NOMO-1 treated with DMSO at 0.1 percent for 48 hours (cell line): ENCODE results near the gene CHD9.

ENCODE experiments used
- DNase-seq: peaks from one replicate; lab custom pipeline; 2025; ENCODE audit not compliant: unreplicated experiment; lab: John Stamatoyannopoulos, UW

Gene CHD9

GRCh38 chr16:53129281-53130158 is 74.7 kb downstream of the CHD9 start:
- DNase-seq, result no peak

DNA sequence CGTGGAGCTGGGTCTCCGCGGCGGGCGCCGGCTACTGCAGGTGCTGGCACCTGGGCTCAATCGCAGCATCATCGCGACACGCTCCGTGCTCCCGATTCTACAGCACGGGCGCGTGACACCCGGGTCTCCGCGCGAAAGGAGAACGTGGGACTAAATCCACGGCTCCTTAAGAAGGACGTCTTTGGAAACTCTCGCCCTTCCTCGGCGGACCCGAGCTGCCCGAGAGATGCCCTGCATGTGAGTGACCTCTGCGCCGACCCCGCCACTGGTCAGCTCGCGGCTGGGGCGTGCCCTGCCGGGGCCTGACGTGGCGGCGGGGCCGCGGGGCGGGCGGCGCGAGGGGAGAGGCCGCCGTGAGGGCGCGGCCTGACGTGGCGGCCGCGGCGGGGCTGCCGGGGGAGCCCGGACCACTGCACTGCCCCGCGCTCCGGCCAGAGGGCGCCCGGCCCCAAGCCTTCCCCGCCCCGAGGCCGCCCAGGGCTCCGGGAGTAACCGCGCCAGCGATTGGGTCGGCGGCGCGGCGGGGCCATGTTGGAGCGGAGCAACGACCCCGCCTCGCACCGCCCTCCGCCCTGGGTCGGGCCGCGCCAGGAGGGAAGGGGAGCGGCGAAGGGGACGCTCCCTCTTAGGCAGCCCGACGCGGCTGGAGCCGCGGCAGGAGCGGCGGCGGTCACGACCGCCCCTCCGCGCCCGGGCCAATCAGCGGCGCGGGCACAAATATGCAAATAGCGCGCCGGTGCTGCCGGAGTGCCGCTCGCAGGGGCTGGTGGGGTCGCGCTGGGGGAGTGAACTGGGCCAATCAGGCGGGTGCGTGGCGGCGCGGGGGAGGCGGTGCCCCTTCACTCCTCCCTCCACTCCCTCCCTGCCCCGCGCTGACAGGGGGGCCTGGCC is 75.6 kb downstream of the CHD9 start:
- DNase-seq, result peak; percentile 94

DNA sequence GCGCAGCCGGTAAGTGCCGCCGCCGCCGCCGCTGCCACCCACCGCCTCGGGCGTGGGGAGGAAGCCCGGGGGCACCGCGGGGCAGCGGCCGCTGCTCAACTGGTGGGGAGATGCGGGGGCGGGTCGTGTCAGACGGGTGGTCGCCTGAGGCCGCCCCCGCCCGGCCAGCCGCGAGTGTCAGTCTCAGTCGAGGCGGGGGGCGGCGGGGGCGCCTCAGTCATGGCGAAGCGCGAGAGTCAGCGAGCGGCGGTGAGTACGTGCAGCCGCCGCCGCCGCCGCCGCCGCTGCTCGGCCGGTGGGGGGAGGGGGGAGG is 76.2 kb downstream of the CHD9 start:
- DNase-seq, result no peak

GRCh38 chr16:53131363-53132071 is 76.7 kb downstream of the CHD9 start:
- peak; percentile 18 for DNase-seq

DNA sequence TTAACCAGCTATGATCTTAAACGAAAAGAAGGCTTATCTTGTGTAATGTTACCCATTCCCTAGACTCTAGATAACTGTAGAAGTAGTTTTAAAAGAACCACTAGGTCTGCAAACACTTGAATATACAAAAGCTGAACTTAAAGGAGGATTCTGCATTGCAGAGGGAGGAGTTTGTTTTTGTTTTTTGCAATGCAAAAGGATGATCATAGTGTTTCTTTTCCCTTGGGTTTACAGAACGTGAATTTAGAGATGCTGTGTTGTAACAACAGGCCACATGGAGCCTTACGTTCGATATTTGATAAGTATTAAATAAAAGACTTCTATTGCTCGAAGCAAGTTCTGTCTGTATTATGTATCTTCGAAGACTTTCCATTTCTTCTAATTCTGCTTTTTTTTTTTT is 77.6 kb downstream of the CHD9 start:
- DNase-seq, result no peak

DNA sequence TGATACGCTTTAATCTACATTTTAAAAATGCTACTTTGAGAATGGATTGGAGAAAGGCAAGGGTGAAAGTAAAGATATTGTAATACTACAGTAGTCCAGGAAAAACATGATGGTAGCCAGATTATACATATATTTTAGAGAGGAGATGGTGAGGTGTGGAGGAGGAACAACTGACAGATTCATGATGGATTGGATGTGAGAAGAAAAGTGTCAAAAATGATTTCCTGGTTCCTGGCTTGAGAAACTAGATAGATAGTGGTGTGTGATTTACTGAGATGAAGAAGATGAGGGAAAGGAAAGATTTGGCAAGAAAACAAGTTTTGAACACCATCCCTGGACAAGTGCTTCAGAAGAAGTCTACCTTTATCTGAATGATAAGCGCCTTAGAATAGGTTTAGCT is 80.5 kb downstream of the CHD9 start:
- DNase-seq, result no peak

- no peak for DNase-seq
Observed at GRCh38 chr16:53142823-53143568, 88.2 kb downstream of the CHD9 start.

GRCh38 chr16:53147500-53148065 is 92.8 kb downstream of the CHD9 start:
- no peak for DNase-seq

DNA sequence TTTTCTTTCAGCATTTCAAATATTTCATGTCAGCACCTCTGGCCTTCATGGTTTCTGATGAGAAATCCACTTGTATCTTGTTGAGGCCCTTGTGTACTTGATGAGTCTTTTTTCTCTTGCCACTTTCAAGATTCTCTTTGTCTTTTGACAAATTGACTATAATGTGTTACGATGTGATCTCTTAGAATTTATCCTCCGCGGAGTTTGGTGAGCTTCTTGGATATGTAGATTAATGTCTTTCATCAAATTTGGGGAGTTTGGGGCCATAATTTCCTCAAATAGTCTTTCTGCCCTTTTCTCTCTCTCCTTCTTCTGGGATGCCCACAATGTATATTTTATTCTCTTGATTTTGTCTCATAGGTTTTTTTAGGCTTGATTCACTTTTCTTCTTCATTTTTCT is 96.0 kb downstream of the CHD9 start:
- no peak for DNase-seq

DNA sequence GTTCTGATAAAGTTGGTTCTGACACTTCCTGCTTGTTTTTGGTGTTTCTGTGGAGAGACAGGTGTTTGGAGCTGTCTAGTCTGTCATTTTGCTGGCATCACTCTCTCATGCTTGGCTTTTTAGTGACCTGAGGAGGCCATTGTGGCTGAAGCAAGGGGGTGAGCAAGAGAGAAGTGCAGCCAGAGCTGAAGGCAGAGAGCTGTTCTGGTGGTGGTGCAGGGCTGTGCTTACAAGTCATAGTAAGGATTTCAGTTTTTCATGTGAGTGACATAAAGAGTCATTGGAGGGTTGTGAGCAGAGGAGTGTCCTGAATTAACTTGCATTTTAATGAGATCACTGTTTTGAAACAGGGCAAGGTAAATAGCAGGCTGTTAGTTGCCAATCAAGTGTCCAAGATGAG is 97.5 kb downstream of the CHD9 start:
- DNase-seq, result no peak

DNA sequence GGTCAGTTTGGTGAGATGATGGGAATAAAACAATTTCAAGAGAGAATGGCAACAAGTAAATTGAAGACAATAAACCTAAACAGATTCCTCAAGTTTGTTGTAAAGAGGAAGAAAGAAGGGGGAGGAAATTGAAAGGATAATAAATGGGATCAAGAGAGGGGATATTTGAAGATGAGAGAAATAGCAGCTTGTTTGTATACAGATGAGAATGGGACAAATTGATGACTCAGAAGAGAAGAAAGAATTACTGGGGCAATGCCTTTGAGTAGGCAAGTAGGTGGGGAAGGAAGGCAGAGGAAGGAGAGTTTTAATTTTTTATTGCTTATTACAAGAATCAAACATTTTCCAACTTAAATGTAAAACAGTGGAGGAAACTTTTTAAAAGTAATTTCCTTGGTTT is 98.3 kb downstream of the CHD9 start:
- DNase-seq, result no peak

GRCh38 chr16:53154513-53154912 is 99.7 kb downstream of the CHD9 start:
- DNase-seq, result no peak

GRCh38 chr16:53156516-53156915 is 101.7 kb downstream of the CHD9 start:
- DNase-seq, result no peak

DNA sequence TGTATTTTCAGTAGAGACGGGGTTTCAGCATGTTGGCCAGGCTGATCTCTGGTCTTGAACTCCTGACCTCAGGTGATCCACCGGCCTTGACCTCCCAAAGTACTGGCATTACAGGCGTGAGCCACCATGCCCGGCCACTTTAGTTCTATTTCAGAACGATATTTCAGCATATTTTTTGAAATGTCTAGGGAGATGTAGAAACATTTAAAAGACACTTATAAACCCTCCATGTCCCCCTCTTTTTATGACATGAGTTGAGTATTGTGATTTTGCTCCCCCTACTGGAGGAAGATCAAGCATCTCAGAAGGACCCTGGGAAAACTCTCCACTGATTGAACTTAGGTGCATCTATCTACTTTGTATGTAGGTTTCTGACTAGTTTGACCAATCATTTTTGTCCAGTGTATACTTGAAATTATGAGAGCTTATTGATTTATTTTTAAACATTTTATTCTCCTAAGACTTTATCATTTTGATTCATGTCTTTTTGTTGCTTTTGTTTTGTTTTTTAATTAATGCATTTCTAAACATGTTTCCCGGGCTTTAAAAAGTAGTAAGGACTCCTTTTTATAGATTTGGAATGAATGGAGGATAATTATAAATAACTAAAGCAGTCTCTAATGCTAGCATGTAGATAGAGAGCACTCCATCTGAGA is 105.1 kb downstream of the CHD9 start:
- peak; percentile 57 for DNase-seq

DNA sequence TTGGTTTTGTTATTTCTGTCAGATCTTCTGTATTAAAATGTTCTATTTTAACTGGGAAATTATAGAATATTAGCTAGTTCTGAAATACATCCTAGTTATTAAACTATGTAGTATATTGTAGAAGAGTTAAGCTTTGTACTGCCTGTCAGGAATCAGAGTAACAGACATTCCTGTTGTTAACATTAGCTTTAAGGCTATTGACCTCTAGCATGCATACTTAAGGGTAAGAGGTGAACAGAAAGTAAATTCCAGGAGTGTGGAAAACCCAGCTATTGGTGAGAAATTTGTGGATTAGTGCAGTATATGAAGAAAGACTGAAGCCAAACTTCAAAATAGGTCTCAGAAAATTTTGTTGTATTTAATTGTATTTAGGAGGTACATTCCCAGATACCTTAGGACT is 111.3 kb downstream of the CHD9 start:
- DNase-seq, result no peak

DNA sequence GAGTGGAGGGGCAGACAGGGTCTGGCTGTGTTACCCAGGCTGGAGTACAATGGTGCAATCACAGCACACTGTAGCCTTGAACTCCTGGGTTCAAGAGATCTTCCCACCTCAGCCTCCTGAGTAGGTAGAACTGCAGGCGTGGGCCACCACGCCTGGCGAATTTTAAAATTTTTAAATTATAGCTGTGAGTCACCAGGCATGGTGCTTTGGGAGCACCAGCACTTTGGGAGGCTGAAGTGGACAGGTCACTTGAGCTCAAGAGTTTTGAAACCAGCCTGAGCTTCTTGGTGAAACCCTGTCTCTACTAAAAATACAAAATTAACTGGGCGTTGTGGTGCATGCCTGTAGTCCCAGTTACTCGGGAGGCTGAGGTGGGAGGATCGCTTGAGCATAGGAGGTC is 114.0 kb downstream of the CHD9 start:
- no peak for DNase-seq

DNA sequence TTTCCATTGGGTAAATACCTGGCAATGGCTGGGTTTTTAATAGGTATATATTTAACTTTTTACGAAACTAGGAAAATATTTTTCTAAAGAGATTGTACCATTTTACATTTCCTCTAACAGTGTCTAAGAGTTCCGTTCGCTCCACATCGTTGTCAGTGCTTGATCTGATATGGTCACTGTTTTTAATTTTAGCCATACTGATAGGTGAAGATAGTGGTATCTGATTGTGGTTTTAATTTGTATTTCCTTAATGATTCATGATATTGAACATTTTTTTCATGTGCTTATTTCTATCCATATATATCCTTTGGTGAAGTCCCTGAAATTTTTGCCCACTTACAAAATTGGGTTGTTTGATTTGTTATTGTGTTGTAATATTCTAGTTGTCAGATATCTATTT is 117.7 kb downstream of the CHD9 start:
- no peak for DNase-seq

DNA sequence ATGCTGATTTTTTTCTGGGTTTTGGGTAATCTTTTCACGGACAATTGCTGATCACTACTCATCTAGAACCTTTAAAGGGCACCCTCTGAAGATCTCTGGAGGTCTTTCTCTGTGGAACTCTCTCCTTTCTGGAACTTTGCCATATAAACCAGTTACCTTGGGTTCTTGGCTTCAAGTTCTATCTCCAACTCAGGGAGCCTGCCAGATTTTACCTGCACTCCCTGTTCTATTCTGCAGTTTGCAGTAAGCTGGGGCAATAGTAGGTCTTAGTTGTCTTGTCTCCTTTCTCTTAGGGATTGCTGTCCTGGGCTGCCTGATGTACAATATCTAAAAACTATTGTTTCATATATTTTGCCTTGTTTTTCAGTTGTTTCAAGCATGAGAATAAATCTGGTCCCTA is 120.3 kb downstream of the CHD9 start:
- no peak for DNase-seq

- DNase-seq, result peak; percentile 30
Observed at GRCh38 chr16:53176434-53176833, 121.6 kb downstream of the CHD9 start.

GRCh38 chr16:53183442-53183841 is 128.7 kb downstream of the CHD9 start:
- no peak for DNase-seq
